Cardiac septum (tissue), 1 donor: ENCODE measurements around the gene TFAP2A. TPM values are rescaled to one million over a fixed set of nuclear protein-coding genes. Genes with fewer than 3 reads are reported as not detected.

Experiments
- DNase-seq: peaks from one replicate; pipeline ENCODE4 v3.0.0-alpha.2; 2020; ENCODE audit warnings: low spot score
- intact Hi-C: fragments of 100-400 bp; cut with DNase I; formaldehyde crosslinking; loops from one replicate; pipeline ENCODE4 v1.14.0; 2022
- microRNA-seq: library from miRNA; unstranded; fragments of <30 nt; microRNA quantifications from one replicate; pipeline ENCODE4 v1.2.0, GENCODE V29; 2020
- total RNA-seq: library from RNA; stranded (reverse); fragmentation: NEBNext Ultra II Directional; extraction: Animal tissue kit (Norgen Biotek cat#: 25700); gene quantifications from one replicate; pipeline ENCODE4 v1.2.1, GENCODE V29; 2021
- donor health status: DM: no; HTN: no; CAD: no.

TFAP2A gene
- total RNA-seq, 1 donor from 2014 or later = 0.54 TPM

DNA sequence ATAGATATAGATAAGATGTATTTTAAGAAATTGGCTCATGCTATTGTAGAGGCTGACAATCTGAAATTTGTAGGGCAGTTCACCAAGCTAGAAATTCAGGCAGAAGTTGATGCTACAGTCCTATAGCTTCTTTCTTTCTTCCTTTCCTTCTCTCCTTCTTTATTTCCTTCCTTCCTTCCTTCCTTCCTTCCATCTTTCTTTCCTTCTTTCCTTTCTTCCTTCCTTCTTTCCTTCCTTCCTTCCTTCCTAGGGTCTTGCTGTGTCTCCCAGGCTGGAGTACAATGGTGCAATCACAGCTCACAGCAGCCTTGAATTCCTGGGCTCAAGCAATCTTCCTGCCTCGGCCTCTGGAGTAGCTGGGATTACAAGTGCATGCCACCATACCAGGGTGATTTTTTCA is 55.3 kb downstream of the TFAP2A start:
- intact Hi-C loops = no loop called here
- DNase-seq = no peak

DNA sequence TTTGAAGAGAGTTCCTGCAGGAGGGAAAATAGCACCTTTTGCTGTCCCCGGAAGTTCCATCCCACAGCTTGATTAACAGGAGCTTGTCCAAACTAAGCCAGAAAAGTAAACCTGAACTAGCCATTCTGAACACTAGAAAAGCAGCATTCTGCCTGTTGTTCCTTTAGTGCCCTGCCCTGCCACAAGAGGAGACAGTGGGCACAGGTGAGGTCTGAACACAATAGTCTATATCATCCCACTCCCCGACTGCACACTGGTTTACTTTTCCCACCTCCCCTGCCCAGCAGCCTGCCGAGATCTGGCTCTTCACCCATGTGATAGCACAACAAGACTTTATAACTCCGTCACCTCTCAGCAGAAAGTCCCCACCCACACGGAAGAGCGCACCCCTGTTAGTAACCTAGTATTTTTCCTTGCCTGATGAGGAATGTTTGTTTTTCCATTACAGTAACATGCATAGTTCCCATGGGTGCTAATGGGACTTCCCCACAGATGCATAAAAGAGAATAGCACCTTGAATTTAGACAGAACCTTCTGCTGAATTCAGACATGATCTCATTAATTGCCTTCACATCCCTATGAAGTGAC is 59.7 kb downstream of the TFAP2A start:
- intact Hi-C loops = no loop called here
- DNase-seq = no peak

DNA sequence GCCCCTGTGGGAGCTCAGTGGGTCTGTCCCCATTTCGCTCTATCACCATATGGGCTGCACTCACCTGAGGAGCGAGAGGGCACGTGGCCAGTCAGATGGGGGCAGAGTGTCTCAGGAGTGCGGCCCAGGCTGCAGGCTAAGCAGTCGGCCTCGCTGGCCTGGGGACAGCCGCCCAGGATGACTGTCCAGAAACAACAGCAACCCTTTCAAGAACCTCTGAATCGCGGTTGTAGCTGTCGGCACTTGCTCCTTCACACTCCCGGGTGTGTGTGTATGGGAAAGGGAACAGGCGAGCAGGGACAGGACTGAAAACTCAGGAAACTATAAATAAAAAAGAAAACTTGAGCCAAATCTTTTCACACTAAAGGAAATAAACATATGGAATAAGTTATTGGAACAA is 63.1 kb downstream of the TFAP2A start:
- no peak for DNase-seq
- intact Hi-C loops = no loop called here

DNA sequence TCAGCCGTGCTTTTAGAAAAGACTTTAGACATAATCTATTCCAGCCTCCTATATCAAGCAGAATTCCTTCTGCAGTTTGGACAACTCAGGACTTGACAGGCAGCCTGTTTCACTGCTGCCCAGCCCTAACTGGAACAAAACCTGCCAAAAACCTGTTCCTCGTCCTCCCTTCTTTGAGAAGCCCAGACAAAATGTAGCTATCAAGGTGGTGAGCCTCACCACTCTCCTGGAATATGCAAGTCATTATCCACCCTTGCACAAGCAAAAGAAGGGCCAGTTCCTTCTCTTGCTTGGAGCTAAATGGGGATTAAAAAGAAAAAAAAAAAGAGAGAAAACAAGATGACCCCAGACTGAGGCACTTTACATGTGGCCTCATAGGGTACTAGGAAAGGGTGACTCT is 64.2 kb downstream of the TFAP2A start:
- no peak for DNase-seq
- intact Hi-C loops = no loop called here

DNA sequence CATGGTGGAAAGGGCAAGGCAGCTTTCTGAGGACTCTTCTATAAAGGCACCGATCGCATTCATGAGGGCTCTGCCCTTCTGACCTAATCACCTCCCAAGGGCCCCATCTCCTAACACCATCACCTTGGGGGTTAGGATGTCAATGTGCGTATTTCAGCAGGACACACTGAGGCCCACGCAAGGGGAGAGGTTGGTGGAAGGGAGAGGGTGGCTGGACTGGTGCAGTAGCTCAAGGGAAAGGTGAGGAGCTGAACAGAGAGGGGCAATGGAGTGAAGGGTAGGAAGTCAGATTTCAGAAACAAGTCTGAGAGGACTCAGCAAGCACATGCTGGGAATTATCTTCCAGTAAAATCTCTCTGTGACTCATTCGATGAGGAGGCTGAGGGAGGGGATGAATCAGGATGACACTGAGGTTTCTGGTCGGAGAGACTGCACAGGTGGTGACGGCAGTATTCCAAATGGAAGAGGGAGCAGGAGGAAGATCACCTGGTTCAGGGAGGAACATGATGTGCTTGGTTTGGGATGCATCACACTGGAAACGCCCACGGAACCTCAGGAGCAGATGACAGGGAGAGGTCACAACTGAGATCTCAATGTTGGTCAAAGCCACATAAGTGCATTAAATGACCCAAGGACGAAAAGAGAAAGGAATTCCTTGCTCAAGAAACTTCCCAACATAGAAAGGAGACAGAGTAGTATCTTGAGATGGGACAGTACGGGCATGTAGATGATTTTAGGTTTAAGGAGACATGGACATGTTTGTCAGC is 67.1 kb downstream of the TFAP2A start:
- intact Hi-C loops = no loop called here
- no peak for DNase-seq

Small RNAs within 50 kb of the gene (microRNA-seq; reads per million reads assigned to microRNA genes)
- not detected for gene MIR5689

Other genes with a start within 250 kb of the TFAP2A start
- 37.1 TPM for gene GCNT2, start 106.3 kb upstream of the TFAP2A start, total RNA-seq